Placental epithelial cell (primary cell): Measurements from ENCODE around the gene DCAF5. TPM values are rescaled to one million over a fixed set of nuclear protein-coding genes. Genes with fewer than 3 reads are reported as not detected.

ENCODE experiments used
- small RNA-seq: library from RNA; depleted of rRNA; stranded (forward); fragments of <200 nt; gene quantifications from one replicate; pipeline ENCODE3, GENCODE V24; 2012
- total RNA-seq: library from RNA; depleted of rRNA; stranded (reverse); fragments of >200 nt; gene quantifications from 2 replicates; pipeline ENCODE4 v1.2.3, GENCODE V29; 2012

The DCAF5 gene
- total RNA-seq: 33.8 and 49.1 TPM in 2 replicates

GRCh38 chr14:69152902-69153151, at the start of gene DCAF5:
Gene DCAF5, minus strand, starts transcription at chr14:69153119. Its CDS starts 141 bp downstream, at chr14:69152978.

GRCh38 chr14:69191340-69192111, 38.6 kb upstream of the DCAF5 start, which contains the start of gene EXD2:
Gene EXD2, plus strand, starts transcription at chr14:69191498. Its CDS starts 17,973 bp downstream, at chr14:69209471.

Small RNAs within 50 kb of the gene (small RNA-seq; reads per million reads assigned to genes)
- gene RF00019 (not detected), gene RPS29P1 (not detected)

Other genes with a start within 250 kb of the DCAF5 start
- 315 and 550 TPM in 2 replicates for gene ACTN1, start 173.8 kb downstream of the DCAF5 start, total RNA-seq
- 7.1 and 11.8 TPM in 2 replicates for gene EXD2, start 38.4 kb upstream of the DCAF5 start, total RNA-seq
- gene GALNT16, start 107.0 kb upstream of the DCAF5 start, total RNA-seq: under 0.01 TPM in 2 replicates
- gene ERH, start 245.2 kb upstream of the DCAF5 start, total RNA-seq: 97.4 and 112 TPM in 2 replicates
- 116 and 182 TPM in 2 replicates for gene SLC39A9, start 245.6 kb upstream of the DCAF5 start, total RNA-seq